Measurements from ENCODE around the gene MTM1.

DNA sequence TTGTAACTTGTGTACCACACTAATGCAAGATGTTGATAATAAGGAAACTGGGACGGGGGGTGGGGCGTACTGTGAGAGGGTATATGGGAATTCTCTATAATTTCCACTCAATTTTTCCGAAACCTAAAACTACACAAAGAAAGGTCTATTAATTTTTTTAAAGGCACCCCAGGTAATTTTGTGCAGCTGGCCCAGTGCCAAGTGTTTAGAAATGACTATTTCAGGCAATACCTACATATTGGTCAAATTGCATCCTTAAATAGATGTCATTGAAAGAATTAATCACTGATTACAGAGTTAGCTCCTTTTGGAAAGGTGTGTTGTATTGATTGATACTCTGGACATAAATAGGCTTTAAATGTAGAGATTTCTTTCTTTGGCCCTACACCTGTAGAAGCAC is 114.7 kb downstream of the MTM1 start:
- no peak for TF ChIP-seq EZH2 (IDR thresholded peaks at IDR 0.05; ENCODE audit: borderline replicate concordance)
- no peak for TF ChIP-seq CTCF (IDR thresholded peaks at IDR 0.05; ENCODE audit: poor library complexity)
- TF ChIP-seq EZH2phosphoT487 (IDR thresholded peaks at IDR 0.05; ENCODE audit: low read depth, severe bottlenecking, unreplicated experiment) = no peak

All from hepatocyte (in vitro differentiated cells).